HG03066 (cell line): Measurements from ENCODE around the gene DLL4.

ENCODE experiments used
- ATAC-seq: cut with Tn5 transposase; IDR thresholded peaks from one replicate; pipeline ENCODE4 v1.9.1; 2021; ENCODE audit warnings: low read depth; ENCODE audit not compliant: unreplicated experiment

Gene DLL4

DNA sequence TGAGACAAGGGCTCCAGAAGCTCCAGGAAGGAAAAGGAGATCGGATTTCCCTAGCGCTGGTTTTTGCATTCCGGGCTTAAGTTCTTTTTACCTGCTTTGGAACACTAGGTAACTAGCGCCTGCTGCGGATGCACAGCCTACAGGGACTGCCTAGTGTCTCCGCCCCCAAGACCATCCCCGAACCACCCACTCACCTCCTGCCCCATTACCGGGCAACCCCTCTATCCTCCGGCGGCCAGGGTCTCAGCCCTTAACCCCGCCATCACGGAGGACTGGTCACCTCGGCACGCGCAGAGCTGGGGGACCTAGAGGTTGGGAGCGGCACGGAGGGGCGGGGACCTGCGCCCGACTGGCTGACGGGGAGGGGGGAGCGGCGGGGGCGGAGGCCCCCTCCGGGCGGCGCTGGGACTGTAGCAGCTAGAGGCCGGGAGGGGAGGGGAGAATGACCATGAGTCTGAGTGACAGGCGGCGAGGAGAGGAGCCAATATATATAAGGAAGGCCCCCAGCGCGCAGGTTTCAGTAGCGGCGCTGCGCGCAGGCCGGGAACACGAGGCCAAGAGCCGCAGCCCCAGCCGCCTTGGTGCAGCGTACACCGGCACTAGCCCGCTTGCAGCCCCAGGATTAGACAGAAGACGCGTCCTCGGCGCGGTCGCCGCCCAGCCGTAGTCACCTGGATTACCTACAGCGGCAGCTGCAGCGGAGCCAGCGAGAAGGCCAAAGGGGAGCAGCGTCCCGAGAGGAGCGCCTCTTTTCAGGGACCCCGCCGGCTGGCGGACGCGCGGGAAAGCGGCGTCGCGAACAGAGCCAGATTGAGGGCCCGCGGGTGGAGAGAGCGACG, at the start of gene DLL4:
Gene DLL4 (plus strand): TSS at position 520 of the 839 bp plus-strand sequence. CDS start 329 bp downstream, outside the sequence.
- ATAC-seq, result no peak

DNA sequence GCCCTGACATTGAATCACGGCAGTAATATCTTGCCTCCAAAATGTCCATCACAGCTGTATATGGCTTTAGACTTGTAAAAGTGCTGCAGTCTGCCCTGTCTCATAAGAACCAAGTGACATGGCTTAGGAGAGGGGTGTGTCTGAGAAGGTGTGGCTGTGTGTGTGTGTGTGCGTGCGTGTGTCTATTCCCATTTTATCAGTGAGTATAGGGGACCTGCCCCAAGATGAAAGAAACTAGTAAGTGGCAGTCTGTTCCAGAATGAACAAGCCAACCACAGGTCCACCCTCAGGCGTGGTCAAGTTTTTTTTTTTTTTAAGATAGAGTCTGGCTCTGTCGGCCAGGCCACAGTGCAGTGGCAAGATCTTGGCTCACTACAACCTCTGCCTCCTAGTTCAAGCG, 49.5 kb upstream of the DLL4 start:
- ATAC-seq, result no peak

DNA sequence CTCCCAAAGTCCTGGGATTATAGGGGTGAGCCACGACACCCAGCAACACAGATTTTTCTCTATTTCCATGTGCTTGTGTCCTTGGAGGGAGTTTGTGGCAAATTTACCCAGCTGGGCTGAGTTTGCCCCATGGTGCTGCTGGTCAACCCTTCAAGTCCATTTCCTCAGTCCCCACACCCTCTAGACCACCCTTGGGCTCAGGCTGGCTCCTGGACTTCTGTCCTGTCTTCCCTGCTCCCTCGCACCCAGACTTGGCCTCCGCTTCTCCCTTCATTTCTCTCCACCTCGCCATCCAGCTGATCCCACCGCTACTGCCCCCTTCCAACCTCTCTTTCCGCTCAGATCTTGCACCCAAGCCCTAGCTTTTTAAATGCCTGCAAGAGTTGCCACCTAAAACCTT, 47.8 kb upstream of the DLL4 start:
- no peak for ATAC-seq

DNA sequence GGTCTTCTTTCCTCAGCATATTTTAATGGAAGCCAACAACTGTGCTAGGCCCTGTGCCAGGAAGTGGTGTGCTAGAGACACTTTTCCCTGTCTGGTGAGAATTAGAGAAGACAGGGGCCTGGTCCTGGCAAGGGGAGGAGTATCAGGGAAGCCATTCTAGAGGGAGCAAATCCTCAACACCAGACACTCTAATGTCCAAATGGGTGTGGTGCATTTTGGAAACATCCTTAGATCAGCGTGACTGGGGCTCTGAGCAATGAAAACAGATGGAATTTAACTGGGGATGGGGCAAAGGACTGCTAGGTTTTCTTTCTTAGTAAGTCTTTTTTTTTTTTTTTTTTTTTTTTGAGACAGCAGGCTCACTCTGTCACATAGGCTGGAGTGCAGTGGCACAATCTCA, 42.6 kb upstream of the DLL4 start:
- ATAC-seq, result no peak

DNA sequence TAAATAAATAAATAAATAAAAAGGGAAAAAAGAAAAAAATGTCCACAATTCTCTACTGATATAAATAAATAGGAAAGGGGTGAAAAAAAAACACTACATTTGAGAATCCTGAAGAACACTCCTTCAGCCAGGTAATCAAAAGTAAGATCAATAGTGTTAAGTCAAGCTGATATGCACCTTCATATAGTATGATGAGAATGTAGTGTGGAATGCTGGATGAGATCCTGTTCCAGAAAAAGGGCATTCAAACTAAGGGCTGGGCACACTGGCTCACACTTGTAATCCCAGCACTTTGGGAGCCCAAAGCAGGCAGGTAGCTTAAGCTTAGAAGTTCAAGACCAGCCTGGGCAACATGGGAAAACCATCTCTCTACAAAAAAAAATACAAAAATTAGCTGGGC, 40.0 kb upstream of the DLL4 start:
- no peak for ATAC-seq

DNA sequence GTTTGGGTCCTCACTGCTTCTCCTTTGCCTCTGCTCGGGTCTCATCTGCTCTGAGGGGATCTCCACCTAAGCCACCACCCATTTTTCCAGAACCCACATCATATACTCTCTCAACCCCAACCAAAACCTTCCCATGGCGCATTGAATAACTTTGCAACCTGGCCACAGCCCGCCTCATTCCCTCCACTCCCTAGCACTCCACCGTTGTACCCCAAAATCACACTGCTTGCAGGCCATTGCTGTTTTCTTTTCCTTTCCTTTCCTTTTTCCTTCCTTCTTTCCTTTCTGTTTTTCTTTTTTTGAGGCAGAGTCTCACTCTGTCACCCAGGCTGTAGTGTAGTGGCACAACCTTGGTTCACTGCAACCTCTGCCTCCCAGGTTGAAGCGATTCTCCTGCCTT, 38.0 kb upstream of the DLL4 start:
- no peak for ATAC-seq

DNA sequence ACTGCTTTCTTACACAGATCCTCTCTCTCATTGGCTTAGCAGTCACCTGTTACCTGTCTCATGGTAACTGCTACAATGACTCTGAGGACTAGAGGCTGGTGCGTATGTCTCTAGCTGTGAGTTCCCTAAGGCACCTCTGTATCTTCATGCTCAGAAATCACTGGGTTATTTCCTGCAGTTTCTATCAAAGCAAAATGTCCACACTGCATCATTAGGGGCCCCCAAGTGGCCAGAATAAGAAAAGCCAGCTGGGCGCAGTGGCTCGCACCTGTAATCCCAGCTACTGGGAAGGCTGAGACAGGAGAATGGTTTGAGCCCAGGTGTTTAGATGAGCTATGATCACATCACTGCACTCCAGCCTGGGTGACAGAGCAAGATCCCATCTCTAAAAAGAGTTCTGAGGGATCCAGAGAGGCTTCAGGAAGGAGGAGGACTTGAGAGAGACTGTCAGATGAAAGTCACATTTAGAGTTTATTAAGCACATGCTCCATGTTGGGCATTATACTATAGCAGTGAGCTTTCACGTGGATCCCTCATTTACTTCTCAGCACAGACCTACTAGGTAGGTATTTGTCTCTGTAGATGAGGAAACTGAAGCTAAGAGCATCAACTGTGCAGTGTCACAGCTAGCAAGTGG, 37.2 kb upstream of the DLL4 start:
- ATAC-seq, result no peak

DNA sequence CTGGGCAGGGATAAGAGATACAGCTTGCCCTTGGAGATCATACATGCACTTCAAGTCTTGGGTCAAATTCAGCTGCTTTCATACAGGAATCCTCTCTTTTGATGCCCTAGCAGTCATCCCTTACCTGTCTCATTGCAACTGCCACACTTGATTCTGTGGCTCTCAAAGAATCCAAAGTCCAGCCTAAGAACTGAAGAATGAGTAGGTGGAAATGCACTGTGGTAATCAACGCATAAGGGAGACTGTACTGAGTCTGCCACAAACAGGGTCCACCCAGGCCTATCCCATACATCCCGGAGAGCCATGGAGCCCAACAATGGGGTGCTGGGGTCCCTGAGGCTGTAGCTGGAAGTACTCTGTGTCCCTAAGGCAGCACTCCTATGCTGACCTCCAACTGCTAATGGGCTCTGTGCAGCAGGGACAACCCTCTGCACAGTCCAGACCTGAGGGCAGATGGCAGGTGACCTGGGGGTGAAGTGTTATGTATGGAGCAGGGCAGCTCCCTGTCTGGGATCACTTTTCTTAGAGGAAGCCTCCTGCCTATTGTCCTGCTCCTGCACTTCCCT, 36.6 kb upstream of the DLL4 start:
- no peak for ATAC-seq

DNA sequence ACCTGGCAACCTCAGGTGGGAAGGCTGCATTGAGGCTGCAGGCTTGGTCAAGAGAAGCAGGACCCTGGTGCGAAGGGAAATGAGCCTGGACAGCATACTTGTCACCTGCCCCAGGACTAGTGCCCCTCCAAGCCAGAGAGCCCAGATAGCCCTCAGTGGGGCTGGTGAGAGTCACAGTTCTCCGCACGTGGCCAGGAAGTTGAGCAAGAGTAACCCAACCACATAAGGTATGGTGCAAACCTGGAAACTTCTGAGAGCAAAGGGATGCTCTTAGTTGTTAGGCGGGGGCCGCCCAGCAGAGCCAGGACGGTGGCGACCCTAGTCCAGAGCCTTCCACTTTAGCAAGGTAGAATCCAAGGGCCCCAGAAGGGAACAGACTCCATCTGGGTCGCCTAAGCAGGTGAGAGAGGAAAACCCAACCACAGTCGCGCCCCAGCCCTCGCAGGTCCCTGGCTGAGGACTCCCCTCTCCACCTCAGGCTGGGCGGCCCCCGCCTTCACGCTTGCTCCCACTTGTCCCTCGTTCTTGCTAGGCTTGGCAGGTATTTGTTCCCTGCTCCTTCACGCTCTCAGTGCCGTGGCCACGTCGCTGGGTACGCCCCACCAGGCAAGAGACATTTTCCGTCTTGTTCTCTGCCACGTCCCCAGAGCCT, 36.0 kb upstream of the DLL4 start:
- no peak for ATAC-seq

DNA sequence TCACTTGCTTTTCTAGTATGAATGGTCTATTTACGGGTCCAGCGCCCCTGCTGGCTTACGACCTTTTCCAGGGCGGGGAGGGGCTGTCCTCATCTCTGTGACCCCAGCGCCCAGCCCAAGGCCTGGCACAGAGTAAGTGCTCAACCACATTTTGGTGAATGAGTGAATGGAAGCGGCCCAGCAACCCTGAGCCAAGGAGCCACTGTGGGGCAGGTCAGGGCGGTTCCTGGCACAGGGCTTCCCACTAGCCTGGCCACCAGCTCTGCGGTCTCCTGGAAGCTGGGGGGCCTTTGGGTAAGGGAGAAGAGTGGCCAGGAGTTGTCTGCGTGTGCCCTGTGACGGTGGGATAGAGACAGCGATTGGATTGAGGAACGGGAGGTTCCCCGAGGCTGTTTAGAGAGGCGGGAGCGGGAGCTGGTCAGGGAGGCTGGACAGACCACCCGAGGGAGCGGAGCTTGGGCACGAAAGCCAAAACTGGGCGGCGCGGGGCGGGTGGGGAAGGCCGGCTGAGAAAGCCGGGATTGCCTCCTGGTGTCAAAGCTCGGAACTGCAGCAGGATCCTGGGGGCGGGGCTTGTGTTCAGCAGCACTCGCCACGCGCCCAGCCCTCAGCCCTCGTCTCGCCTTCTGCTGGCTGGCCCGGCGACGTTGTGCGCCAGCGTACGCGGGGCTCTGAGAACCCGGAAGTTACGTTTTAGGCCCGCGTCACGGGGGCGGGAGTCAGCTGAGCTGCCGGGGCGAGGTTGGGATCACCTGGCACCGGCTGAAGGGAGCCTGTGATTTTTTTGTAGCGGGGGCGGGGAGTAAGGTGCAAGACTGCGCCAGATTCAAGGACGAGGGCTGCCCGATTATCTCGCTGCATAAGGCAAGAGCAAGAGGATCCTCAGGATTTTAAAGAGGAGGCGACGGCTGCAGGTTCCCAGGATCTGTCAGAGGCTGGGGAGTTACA, 35.1 kb upstream of the DLL4 start, which contains the start of gene VPS18:
Gene VPS18 (plus strand): TSS at position 718 of the 948 bp plus-strand sequence. CDS start 319 bp downstream, outside the sequence.
- ATAC-seq, result peak; percentile 84

DNA sequence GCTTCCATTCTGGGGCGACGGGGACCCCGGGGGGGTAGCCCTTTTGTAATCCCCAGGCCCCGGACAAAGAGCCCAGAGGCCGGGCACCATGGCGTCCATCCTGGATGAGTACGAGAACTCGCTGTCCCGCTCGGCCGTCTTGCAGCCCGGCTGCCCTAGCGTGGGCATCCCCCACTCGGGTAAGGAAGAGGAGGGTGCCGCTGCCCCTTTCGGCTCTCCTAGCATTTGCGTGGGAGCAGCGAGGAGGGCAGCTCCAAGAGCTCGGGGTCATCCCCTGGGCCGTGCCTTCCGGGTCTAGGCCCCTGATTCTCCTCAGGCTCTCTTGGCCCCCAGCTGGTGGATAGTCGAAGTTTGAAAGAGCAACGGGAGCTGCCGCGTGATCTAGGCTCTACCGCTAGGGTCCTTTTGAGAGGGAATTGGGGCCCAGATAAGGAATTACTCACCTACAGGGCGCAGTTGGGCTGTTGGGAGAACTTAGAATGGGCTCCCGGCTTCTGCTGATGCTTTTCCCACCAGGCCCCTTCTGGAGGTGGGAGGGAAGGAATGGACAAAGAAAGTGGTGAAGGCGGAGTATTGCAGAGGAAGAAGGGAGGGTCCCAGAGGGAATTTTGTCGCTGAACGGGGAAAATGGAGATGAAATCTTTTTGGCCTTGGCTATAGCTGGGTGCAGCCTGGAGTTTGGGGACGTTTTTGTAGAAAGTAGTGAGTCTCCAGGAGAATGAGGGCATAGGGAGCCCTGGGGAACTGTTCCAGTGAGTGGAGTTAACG, 34.3 kb upstream of the DLL4 start:
- no peak for ATAC-seq

DNA sequence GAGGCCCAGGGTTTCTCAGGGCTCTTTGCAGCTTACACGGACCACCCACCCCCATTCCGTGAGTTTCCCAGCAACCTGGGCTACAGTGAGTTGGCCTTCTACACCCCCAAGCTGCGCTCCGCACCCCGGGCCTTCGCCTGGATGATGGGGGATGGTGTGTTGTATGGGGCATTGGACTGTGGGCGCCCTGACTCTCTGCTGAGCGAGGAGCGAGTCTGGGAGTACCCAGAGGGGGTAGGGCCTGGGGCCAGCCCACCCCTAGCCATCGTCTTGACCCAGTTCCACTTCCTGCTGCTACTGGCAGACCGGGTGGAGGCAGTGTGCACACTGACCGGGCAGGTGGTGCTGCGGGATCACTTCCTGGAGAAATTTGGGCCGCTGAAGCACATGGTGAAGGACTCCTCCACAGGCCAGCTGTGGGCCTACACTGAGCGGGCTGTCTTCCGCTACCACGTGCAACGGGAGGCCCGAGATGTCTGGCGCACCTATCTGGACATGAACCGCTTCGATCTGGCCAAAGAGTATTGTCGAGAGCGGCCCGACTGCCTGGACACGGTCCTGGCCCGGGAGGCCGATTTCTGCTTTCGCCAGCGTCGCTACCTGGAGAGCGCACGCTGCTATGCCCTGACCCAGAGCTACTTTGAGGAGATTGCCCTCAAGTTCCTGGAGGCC, 29.5 kb upstream of the DLL4 start:
- no peak for ATAC-seq

DNA sequence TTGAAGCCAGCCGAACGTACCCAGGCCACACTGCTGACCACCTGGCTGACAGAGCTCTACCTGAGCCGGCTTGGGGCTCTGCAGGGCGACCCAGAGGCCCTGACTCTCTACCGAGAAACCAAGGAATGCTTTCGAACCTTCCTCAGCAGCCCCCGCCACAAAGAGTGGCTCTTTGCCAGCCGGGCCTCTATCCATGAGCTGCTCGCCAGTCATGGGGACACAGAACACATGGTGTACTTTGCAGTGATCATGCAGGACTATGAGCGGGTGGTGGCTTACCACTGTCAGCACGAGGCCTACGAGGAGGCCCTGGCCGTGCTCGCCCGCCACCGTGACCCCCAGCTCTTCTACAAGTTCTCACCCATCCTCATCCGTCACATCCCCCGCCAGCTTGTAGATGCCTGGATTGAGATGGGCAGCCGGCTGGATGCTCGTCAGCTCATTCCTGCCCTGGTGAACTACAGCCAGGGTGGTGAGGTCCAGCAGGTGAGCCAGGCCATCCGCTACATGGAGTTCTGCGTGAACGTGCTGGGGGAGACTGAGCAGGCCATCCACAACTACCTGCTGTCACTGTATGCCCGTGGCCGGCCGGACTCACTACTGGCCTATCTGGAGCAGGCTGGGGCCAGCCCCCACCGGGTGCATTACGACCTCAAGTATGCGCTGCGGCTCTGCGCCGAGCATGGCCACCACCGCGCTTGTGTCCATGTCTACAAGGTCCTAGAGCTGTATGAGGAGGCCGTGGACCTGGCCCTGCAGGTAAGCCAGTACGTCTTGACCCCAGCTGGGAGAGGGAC, 28.7 kb upstream of the DLL4 start:
- ATAC-seq, result no peak

DNA sequence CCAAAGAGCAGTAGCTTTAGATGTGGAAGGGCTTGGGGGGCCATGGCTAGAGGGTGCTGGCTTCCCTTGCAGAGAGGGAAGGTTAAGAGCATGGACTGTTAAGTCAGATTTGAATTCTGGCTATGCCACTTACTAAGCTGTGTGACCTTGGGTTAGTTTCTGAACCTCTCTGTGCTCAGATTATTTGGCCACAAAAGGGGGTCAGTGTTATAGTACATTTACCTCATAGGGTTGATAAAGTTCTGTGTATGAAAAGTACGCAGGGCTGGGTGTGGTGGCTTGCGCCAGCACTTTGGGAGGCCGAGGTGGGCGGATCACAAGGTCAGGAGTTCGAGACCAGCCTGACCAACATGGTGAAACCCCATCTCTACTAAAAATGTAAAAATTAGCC, 28.1 kb upstream of the DLL4 start:
- no peak for ATAC-seq

DNA sequence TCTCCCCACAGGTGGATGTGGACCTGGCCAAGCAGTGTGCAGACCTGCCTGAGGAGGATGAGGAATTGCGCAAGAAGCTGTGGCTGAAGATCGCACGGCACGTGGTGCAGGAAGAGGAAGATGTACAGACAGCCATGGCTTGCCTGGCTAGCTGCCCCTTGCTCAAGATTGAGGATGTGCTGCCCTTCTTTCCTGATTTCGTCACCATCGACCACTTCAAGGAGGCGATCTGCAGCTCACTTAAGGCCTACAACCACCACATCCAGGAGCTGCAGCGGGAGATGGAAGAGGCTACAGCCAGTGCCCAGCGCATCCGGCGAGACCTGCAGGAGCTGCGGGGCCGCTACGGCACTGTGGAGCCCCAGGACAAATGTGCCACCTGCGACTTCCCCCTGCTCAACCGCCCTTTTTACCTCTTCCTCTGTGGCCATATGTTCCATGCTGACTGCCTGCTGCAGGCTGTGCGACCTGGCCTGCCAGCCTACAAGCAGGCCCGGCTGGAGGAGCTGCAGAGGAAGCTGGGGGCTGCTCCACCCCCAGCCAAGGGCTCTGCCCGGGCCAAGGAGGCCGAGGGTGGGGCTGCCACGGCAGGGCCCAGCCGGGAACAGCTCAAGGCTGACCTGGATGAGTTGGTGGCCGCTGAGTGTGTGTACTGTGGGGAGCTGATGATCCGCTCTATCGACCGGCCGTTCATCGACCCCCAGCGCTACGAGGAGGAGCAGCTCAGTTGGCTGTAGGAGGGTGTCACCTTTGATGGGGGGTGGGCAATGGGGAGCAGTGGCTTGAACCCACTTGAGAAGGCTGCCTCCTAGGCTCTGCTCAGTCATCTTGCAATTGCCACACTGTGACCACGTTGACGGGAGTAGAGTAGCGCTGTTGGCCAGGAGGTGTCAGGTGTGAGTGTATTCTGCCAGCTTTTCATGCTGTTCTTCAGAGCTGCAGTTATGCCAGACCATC, 26.3 kb upstream of the DLL4 start:
- ATAC-seq, result no peak

DNA sequence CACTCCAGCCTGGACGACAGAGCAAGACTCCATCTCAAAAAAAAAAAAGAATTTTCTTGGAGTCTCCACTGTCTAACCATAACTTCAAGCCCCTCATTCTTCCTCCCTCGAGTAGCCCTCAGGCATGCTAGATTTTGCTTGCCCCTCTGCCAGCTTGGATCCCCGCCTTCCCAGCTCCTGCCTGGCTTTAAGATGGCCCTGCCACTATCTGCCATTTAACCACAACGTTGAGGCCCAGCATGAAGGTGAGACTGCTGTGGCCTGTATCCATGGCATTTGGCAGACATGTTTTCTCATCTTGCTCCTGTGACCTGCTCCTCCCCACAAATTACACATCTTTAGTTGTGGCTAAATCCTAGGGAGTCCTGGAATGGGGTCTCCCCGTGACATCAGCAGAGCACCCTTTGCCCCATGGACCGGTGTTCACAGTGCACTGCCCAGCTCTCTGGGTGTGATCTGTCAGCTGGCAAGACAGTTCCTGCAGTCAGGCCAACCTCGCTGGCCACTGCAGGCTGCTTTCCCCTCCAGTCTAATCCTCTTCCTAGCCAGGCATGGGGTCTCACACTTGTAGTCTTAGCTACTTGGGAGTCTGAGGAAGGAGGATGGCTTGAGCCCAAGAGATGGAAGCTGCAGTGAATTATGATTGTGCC, 24.5 kb upstream of the DLL4 start:
- no peak for ATAC-seq
